PC-3 (cell line): ENCODE results near the gene NR3C1. TPM values are rescaled to one million over a fixed set of nuclear protein-coding genes. Genes with fewer than 3 reads are reported as not detected.
A peak's percentile ranks its signal among the peaks of the same experiment; 100 is the strongest.

Experiments
- ATAC-seq: fragments of 200-7000 bp; cut with Tn5 transposase; 2 replicates; pipeline ENCODE4 v1.9.1; 2020; ENCODE audit warnings: mild to moderate bottlenecking, moderate library complexity
- BruUV-seq: library from RNA; stranded (reverse); fragments of 400-500 nt; replicated peaks from 2 replicates; lab custom pipeline; 2021; lab: Mats Ljungman, UMichigan
- CTCF ChIA-PET: fragments of 300-600 bp; sonication (Branson Sonifier 250); formaldehyde crosslinking; loops from one replicate; lab custom pipeline; 2022; ENCODE audit warnings: antibody characterized with exemption; lab: Charles Lee
- POLR2A ChIA-PET: fragments of 300-600 bp; sonication (Branson Sonifier 250); formaldehyde crosslinking; loops from one replicate; lab custom pipeline; 2022; ENCODE audit warnings: antibody characterized with exemption; ENCODE audit not compliant: unreplicated experiment; lab: Charles Lee
- DNase-seq: peaks from one replicate; pipeline ENCODE4 v3.0.0-alpha.2; 2015
- H2AFZ ChIP-seq: fragments of 300-600 bp; sonication (generic); 2 replicates; pipeline ENCODE4 v1.6.0; 2016; ENCODE audit warnings: antibody characterized with exemption, low read length
- H3F3A ChIP-seq: fragments of 300-600 bp; sonication (generic); one replicate; pipeline ENCODE4 v1.6.0; 2017; ENCODE audit warnings: antibody characterized with exemption, low read length, control low read depth, mild to moderate bottlenecking; ENCODE audit not compliant: unreplicated experiment
- H3K27ac ChIP-seq: fragments of 300-600 bp; sonication (generic); 2 replicates; pipeline ENCODE4 v1.5.1; 2016; ENCODE audit warnings: mild to moderate bottlenecking, low read length
- H3K27me3 ChIP-seq: fragments of 300-600 bp; sonication (generic); 2 replicates; pipeline ENCODE4 v1.6.1; 2016; ENCODE audit warnings: low read length, mixed read lengths
- H3K36me3 ChIP-seq: fragments of 300-600 bp; sonication (generic); 2 replicates; pipeline ENCODE4 v1.6.1; 2016; ENCODE audit warnings: low read depth, mixed run types, low read length, mixed read lengths
- H3K4me1 ChIP-seq: fragments of 300-600 bp; sonication (generic); 2 replicates; pipeline ENCODE4 v1.5.1; 2016; ENCODE audit warnings: low read length; ENCODE audit not compliant: insufficient read depth
- H3K4me2 ChIP-seq: fragments of 300-600 bp; sonication (generic); 2 replicates; pipeline ENCODE4 v1.6.0; 2016; ENCODE audit warnings: low read length
- H3K4me3 ChIP-seq: fragments of 300-600 bp; sonication (generic); 2 replicates; pipeline ENCODE4 v1.5.1; 2016; ENCODE audit warnings: mild to moderate bottlenecking, low read length, mixed read lengths
- H3K79me2 ChIP-seq: fragments of 300-600 bp; sonication (generic); 2 replicates; pipeline ENCODE4 v1.6.1; 2017; ENCODE audit warnings: low read length, mixed read lengths
- H3K9ac ChIP-seq: fragments of 300-600 bp; sonication (generic); 2 replicates; pipeline ENCODE4 v1.6.0; 2016; ENCODE audit warnings: mild to moderate bottlenecking, low read length
- H3K9me2 ChIP-seq: fragments of 300-600 bp; sonication (generic); replicated peaks from 2 replicates; pipeline ENCODE4 v1.6.1; 2016; ENCODE audit warnings: mixed run types, low read length, mixed read lengths
- H3K9me3 ChIP-seq: fragments of 300-600 bp; sonication (generic); 2 replicates; pipeline ENCODE4 v1.6.1; 2016; ENCODE audit warnings: low read length, mixed read lengths
- H4K20me1 ChIP-seq: fragments of 300-600 bp; sonication (generic); 2 replicates; pipeline ENCODE4 v1.6.1; 2016; ENCODE audit warnings: low read length, mixed read lengths
- CTCF ChIP-seq: fragments of 300-600 bp; sonication (generic); conservative IDR thresholded peaks from 2 replicates; pipeline ENCODE4 v1.5.1; 2017; ENCODE audit warnings: antibody characterized with exemption, low read depth, mild to moderate bottlenecking, low read length
- EZH2 ChIP-seq: fragments of 300-600 bp; sonication (generic); IDR thresholded peaks from one replicate; pipeline ENCODE4 v1.6.1; 2017; ENCODE audit warnings: antibody characterized with exemption, mild to moderate bottlenecking, low read length; ENCODE audit not compliant: unreplicated experiment
- EZH2phosphoT487 ChIP-seq: fragments of 300-600 bp; sonication (generic); IDR thresholded peaks from 2 replicates; pipeline ENCODE4 v1.6.1; 2018; ENCODE audit warnings: mild to moderate bottlenecking, antibody characterized with exemption, low read length, borderline replicate concordance
- intact Hi-C: fragments of 100-400 bp; cut with micrococcal nuclease; formaldehyde crosslinking; loops from 2 replicates; pipeline ENCODE4 v1.9.0; 2023
- total RNA-seq: library from RNA; depleted of rRNA; stranded (reverse); fragments of >200 nt; gene quantifications from 2 replicates; pipeline ENCODE4 v1.2.3, GENCODE V29; 2014

Gene NR3C1
- total RNA-seq, 1 experiment from 2014 or later, result 13.0 TPM

DNA sequence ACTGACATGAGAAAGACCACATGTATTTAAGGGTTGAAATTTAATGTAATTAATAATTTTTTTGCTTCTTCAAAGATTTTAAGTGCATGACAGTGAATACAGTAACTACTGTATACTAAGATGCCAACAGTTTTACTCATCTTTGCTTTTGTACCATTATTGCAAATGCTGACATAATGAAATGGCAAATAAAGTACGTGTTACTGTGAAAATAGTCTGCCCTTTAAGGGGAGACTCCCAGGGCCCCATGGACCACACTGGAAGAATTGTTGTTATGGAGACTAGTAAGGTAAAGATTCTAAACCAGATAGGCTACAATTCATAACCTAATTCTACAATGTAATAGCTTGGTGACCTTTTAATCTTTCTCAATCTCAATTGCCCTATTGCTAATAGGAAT is 84.7 kb downstream of the NR3C1 start:
- Histone ChIP-seq H3K4me3 (no peak overlapping the region), H3K9me3 (no peaks in the 10 kb centered on the region), H3K4me1 (peaks cover 41% of the 10 kb centered on the region), H3K79me2 (peaks cover 35% of the 10 kb centered on the region), H2AFZ (no peak overlapping the region), H3K9me2 (no peaks in the 10 kb centered on the region), H3K9ac (no peak overlapping the region), H3K36me3 (no peaks in the 10 kb centered on the region), H3F3A (no peaks in the 10 kb centered on the region), H3K27ac (peak overlapping the region; percentile 54), H3K27me3 (no peaks in the 10 kb centered on the region), H4K20me1 (no peaks in the 10 kb centered on the region), H3K4me2 (no peak overlapping the region)
- no TSS peak for BruUV-seq
- ATAC-seq (peak; percentile 38), DNase-seq (peak; percentile 32)
- POLR2A ChIA-PET, result no interaction called here
- CTCF ChIA-PET, result no interaction called here
- TF ChIP-seq CTCF (no peak), EZH2phosphoT487 (no peak), EZH2 (no peak)
- intact Hi-C loops, result loop anchor here (10.0 kb wide), 2 partner anchors 284 to 366 kb away; no protein-coding TSS in a partner anchor

DNA sequence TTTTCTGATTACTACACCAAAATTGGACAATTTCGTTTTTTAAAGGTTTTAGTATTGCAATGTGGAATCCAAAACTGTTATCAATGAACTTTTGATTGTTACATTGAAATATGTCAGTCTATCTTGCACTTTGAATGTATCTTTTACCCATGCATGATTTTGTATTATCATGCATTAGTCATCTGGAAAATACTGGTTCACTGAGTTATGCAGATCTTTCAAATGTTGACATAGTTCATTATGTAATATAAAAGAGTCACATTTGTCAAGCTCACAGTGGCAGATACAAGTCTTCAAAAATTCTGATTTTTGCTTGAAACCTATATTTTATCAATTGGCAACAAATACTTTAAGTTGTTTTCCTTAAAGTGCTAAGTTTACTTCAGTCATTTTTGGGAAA is 85.2 kb downstream of the NR3C1 start:
- H3K9ac ChIP-seq, result no peak overlapping the region
- H3K4me2 ChIP-seq, result 0 out of 2 replicates have a peak overlapping the region, but pooled peaks have one; percentile 5
- no peaks in the 10 kb centered on the region for H4K20me1 ChIP-seq
- intact Hi-C loops, result loop anchor here (10.0 kb wide), 2 partner anchors 283 to 367 kb away; no protein-coding TSS in a partner anchor
- H3K4me1 ChIP-seq, result peaks cover 47% of the 10 kb centered on the region
- ATAC-seq (peak; percentile 46), DNase-seq (peak; percentile 47)
- TF ChIP-seq EZH2phosphoT487 (no peak), EZH2 (no peak), CTCF (no peak)
- no peaks in the 10 kb centered on the region for H3K9me2 ChIP-seq
- no peaks in the 10 kb centered on the region for H3K36me3 ChIP-seq
- H3K27ac ChIP-seq, result peak overlapping the region; percentile 54
- H3K79me2 ChIP-seq, result peaks cover 38% of the 10 kb centered on the region
- no peak overlapping the region for H3K4me3 ChIP-seq
- no peaks in the 10 kb centered on the region for H3K27me3 ChIP-seq
- ChIA-PET POLR2A (no interaction called here), CTCF (no interaction called here)
- H3K9me3 ChIP-seq, result no peaks in the 10 kb centered on the region
- H2AFZ ChIP-seq, result no peak overlapping the region
- H3F3A ChIP-seq, result no peaks in the 10 kb centered on the region
- no TSS peak for BruUV-seq

DNA sequence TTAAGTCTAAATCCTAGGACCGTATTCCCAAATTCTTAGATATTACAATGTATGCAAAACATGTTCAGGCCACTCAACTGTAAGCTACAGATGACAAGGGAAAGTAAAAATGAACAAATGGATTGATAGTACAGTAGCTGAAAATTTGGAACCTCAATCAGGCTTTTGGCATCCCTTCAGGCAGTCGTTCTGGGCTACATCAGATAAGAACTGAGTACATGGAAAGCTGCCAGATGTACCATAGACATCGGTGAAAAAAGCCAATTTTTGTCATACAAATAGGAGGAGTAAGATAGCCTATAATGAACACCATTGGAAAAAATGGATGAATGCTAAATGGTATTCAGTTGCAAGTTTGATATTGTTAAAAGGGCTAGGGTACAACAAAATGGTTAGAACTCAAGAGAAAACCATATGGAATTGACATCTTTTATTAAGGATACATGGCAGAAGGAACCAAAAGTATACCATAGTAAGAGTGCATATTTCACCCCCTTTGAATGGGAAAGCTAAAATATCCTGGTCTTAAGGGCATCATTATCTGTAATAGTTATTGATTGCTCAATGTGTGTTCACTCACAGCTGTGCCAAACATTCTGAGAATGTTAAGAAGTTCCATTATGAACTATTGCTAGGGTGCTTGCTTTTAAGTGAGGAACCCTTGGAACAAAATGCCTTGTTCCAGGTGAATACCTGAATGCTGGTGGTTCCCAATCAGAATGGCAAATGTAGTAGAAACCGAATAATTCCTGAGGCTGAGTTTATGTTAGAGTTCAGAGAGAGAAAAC is 86.4 kb downstream of the NR3C1 start:
- no peak overlapping the region for H3K27ac ChIP-seq

More for the DNA sequence above, 86.4 kb downstream of the NR3C1 start:
- H4K20me1 ChIP-seq, result no peaks in the 10 kb centered on the region
- no peaks in the 10 kb centered on the region for H3K9me3 ChIP-seq
- ATAC-seq (no peak), DNase-seq (peak; percentile 11)
- intact Hi-C loops, result loop anchor here (10.0 kb wide), 2 partner anchors 282 to 368 kb away; no protein-coding TSS in a partner anchor
- no peak overlapping the region for H3K4me3 ChIP-seq
- peaks cover 38% of the 10 kb centered on the region for H3K79me2 ChIP-seq
- no peaks in the 10 kb centered on the region for H3K27me3 ChIP-seq
- ChIA-PET CTCF (no interaction called here), POLR2A (interaction anchor here (0.6 kb wide), 2 partner anchors 22 to 74 kb away, joined by 5 read pairs; no protein-coding TSS in a partner anchor)
- 0 out of 2 replicates have a peak, but pooled peaks cover 2% of the 10 kb centered on the region for H3K36me3 ChIP-seq
- H3F3A ChIP-seq, result no peaks in the 10 kb centered on the region
- H3K4me1 ChIP-seq, result peaks cover 59% of the 10 kb centered on the region
- no peak overlapping the region for H2AFZ ChIP-seq
- H3K9ac ChIP-seq, result no peak overlapping the region
- no peak overlapping the region for H3K4me2 ChIP-seq
- no peak for TF ChIP-seq CTCF
- no peak for TF ChIP-seq EZH2phosphoT487
- TF ChIP-seq EZH2, result no peak
- no TSS peak for BruUV-seq
- H3K9me2 ChIP-seq, result no peaks in the 10 kb centered on the region
